B cell (primary cell): Measurements from ENCODE around the gene M1AP. TPM values are rescaled to one million over a fixed set of nuclear protein-coding genes. Genes with fewer than 3 reads are reported as not detected.

ENCODE experiments used
- ATAC-seq: fragments of 200-7000 bp; cut with Tn5 transposase; one replicate; pipeline ENCODE4 v1.10.0; 2021; ENCODE audit warnings: low read depth, mild to moderate bottlenecking, moderate number of reproducible peaks, moderate library complexity
- CTCF ChIA-PET: fragments of 350-600 bp; sonication (Branson Sonifier 250); formaldehyde crosslinking; loops from one replicate; lab custom pipeline; 2021; ENCODE audit warnings: antibody characterized with exemption, inconsistent platforms; lab: Charles Lee
- POLR2A ChIA-PET: fragments of 350-600 bp; sonication (Branson Sonifier 250); formaldehyde crosslinking; loops from one replicate; lab custom pipeline; 2021; ENCODE audit warnings: antibody characterized with exemption; lab: Charles Lee
- DNase-seq: peaks from one replicate; pipeline ENCODE4 v3.0.0; 2013
- H2AFZ ChIP-seq: 2 replicates; pipeline ENCODE4 v1.6.1; 2012; ENCODE audit warnings: mild to moderate bottlenecking, low read depth, low read length; ENCODE audit not compliant: insufficient read depth, poor library complexity, severe bottlenecking
- H3K27ac ChIP-seq, 2 donors: 1 replicate in 1 of 2; 2 replicates in 1 of 2; pipeline ENCODE4 v1.5.1; 2012 to 2013; ENCODE audit warnings: low read length in 2 of 2, mild to moderate bottlenecking in 2 of 2, moderate library complexity in 1 of 2
- H3K27me3 ChIP-seq, 4 experiments: fragments of 200-600 bp in 1 of 4; sonication (generic) in 1 of 4; replicated peaks in 1 of 4; 1 replicate in 2 of 4; 2 replicates in 2 of 4; pipeline versions ENCODE4 v1.6.1 to v1.7.0; 2013 to 2016; ENCODE audit warnings: low read length in 3 of 4, mild to moderate bottlenecking in 2 of 4, mixed read lengths in 1 of 4, moderate library complexity in 1 of 4; ENCODE audit not compliant: insufficient read depth in 4 of 4, control insufficient read depth in 3 of 4; ENCODE audit errors: control extremely low read depth in 1 of 4
- H3K36me3 ChIP-seq, 2 experiments: replicated peaks in 1 of 2; 1 replicate in 1 of 2; 2 replicates in 1 of 2; pipeline versions ENCODE4 v1.6.1 to v1.7.1; 2013; ENCODE audit warnings: low read length in 1 of 2; ENCODE audit not compliant: insufficient read depth in 2 of 2, control insufficient read depth in 1 of 2; ENCODE audit errors: control extremely low read depth in 1 of 2, extremely low read depth in 1 of 2
- H3K4me1 ChIP-seq, 2 donors: fragments of 200-600 bp in 1 of 2; sonication (generic) in 1 of 2; 1 replicate in 1 of 2; 2 replicates in 1 of 2; pipeline versions ENCODE4 v1.5.1 to v1.6.1; 2013 to 2017; ENCODE audit warnings: low read length in 2 of 2; ENCODE audit not compliant: control insufficient read depth in 2 of 2, insufficient read depth in 2 of 2
- H3K4me2 ChIP-seq: replicated peaks from 2 replicates; pipeline ENCODE3; 2012; ENCODE audit warnings: mild to moderate bottlenecking, low read depth, low read length; ENCODE audit not compliant: poor library complexity, severe bottlenecking
- H3K4me3 ChIP-seq, 5 experiments: fragments of 200-600 bp in 1 of 5; sonication (generic) in 1 of 5; 1 replicate in 3 of 5; 2 replicates in 2 of 5; pipeline versions ENCODE4 v1.5.1 to v1.7.0; 2011 to 2016; ENCODE audit warnings: low read length in 4 of 5, mild to moderate bottlenecking in 4 of 5, low read depth in 2 of 5, control low read depth in 1 of 5, moderate library complexity in 1 of 5; ENCODE audit not compliant: insufficient read depth in 1 of 5; ENCODE audit errors: control extremely low read depth in 1 of 5, extremely low read depth in 1 of 5
- H3K79me2 ChIP-seq: fragments of 200-600 bp; sonication (generic); one replicate; pipeline ENCODE4 v1.6.0; 2016; ENCODE audit warnings: low read length; ENCODE audit not compliant: control insufficient read depth, insufficient read depth
- H3K9ac ChIP-seq: fragments of 200-600 bp; sonication (generic); 2 replicates; pipeline ENCODE4 v1.6.1; 2017; ENCODE audit warnings: mild to moderate bottlenecking, low read length, moderate library complexity
- H3K9me3 ChIP-seq, 3 donors: one replicate each; pipeline versions ENCODE4 v1.6.1 to v1.7.1; 2013; ENCODE audit warnings: low read length in 2 of 3; ENCODE audit not compliant: control insufficient read depth in 2 of 3, insufficient read depth in 1 of 3; ENCODE audit errors: control extremely low read depth in 1 of 3
- H4K20me1 ChIP-seq: 2 replicates; pipeline ENCODE4 v1.6.0; 2012; ENCODE audit warnings: mild to moderate bottlenecking, low read length; ENCODE audit not compliant: insufficient read depth, control insufficient read depth, poor library complexity, severe bottlenecking
- H3K27ac Mint-ChIP-seq: one replicate; pipeline ENCODE4 v1.8.0; 2021; ENCODE audit warnings: mixed read lengths
- H3K27me3 Mint-ChIP-seq: one replicate; pipeline ENCODE4 v1.8.0; 2021; ENCODE audit warnings: mixed read lengths
- H3K4me1 Mint-ChIP-seq: one replicate; pipeline ENCODE4 v1.8.0; 2021; ENCODE audit warnings: mixed read lengths
- H3K4me3 Mint-ChIP-seq: one replicate; pipeline ENCODE4 v1.8.0; 2021; ENCODE audit warnings: mixed read lengths
- H3K9me3 Mint-ChIP-seq: one replicate; pipeline ENCODE4 v1.8.0; 2022; ENCODE audit warnings: mixed read lengths; ENCODE audit not compliant: insufficient read depth
- EZH2 ChIP-seq: IDR thresholded peaks from 2 replicates; pipeline ENCODE4 v1.6.1; 2012; ENCODE audit warnings: borderline replicate concordance, low read depth, mild to moderate bottlenecking, moderate library complexity, low read length; ENCODE audit not compliant: insufficient read depth, poor library complexity, severe bottlenecking
- WGBS: methylation state at CpG from one replicate; pipeline ENCODE4 v1.1.5; 2013; ENCODE audit warnings: missing lambda C conversion rate; ENCODE audit not compliant: insufficient coverage; 5-methylcytosine and 5-hydroxymethylcytosine counted together
- intact Hi-C: fragments of 100-400 bp; cut with micrococcal nuclease; formaldehyde crosslinking; loops from one replicate; pipeline ENCODE4 v1.10.0; 2022
- polyA plus RNA-seq: library from polyadenylated mRNA; depleted of rRNA; stranded (reverse); fragments of >200 nt; gene quantifications from 2 replicates; pipeline ENCODE4 v1.2.3, GENCODE V29; 2012
- total RNA-seq, 2 donors: library from RNA; stranded (reverse); fragments of 120-200 nt in 1 of 2; gene quantifications; 1 replicate in 1 of 2; 2 replicates in 1 of 2; pipeline versions ENCODE4 v1.2.3 to v1.2.4, GENCODE V29; 2013 to 2022
- TF ChIP-seq, protein P1 (sequence below): fragments of 200-600 bp; IDR thresholded peaks from one replicate; pipeline ENCODE4 v1.8.0; 2022; ENCODE audit warnings: antibody characterized with exemption, mild to moderate bottlenecking

M1AP gene
- total and polyA plus RNA-seq, 2 donors (not counting 1 experiment from before 2014, with no cell fraction given), result 0.15 TPM; not detected in 1

DNA sequence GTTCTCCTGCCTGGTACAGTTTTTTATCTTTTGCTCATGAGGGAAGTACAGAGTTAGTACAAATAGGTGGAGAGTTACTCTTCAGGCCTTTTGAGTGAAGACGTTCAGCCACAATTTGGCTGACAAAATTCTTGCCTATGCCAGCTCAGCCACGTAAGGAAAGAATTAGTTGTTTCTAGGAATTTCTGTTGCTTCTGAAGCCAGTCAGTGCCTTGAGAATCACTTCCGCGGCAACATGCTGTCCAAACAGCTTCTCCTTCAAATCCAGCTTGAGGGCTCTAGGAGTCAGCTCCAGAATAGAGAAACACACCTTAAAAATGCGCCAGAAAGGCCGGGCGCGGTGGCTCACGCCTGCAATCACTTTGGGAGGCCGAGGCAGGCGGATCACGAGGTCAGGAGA is 27.5 kb downstream of the M1AP start:
- DNase-seq, result no peak
- Mint-ChIP-seq H3K27ac (no peak overlapping the region), H3K4me3 (no peak overlapping the region), H3K27me3 (peaks cover 3% of the 10 kb centered on the region), H3K9me3 (no peaks in the 10 kb centered on the region), H3K4me1 (peaks cover 22% of the 10 kb centered on the region)
- no peak overlapping the region for H2AFZ ChIP-seq
- H4K20me1 ChIP-seq, result no peaks in the 10 kb centered on the region
- no peak overlapping the region for H3K9ac ChIP-seq
- TF ChIP-seq, protein P1, sequence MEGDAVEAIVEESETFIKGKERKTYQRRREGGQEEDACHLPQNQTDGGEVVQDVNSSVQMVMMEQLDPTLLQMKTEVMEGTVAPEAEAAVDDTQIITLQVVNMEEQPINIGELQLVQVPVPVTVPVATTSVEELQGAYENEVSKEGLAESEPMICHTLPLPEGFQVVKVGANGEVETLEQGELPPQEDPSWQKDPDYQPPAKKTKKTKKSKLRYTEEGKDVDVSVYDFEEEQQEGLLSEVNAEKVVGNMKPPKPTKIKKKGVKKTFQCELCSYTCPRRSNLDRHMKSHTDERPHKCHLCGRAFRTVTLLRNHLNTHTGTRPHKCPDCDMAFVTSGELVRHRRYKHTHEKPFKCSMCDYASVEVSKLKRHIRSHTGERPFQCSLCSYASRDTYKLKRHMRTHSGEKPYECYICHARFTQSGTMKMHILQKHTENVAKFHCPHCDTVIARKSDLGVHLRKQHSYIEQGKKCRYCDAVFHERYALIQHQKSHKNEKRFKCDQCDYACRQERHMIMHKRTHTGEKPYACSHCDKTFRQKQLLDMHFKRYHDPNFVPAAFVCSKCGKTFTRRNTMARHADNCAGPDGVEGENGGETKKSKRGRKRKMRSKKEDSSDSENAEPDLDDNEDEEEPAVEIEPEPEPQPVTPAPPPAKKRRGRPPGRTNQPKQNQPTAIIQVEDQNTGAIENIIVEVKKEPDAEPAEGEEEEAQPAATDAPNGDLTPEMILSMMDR, result no peak
- no peak for TF ChIP-seq EZH2
- ATAC-seq, result no peak
- POLR2A ChIA-PET, result no interaction called here
- CTCF ChIA-PET, result no interaction called here
- intact Hi-C loops, result no loop called here
- no peaks in the 10 kb centered on the region for H3K9me3 ChIP-seq
- peak overlapping the region; percentile 67 for H3K4me2 ChIP-seq
- H3K4me3 ChIP-seq, result no peak overlapping the region
- H3K4me1 ChIP-seq, result peaks cover 18 to 21% of the 10 kb centered on the region in 2 donors
- H3K36me3 ChIP-seq, result no peaks in the 10 kb centered on the region
- H3K27ac ChIP-seq, result no peak overlapping the region
- 100% methylated on average over 9 of the region's 12 CpGs for WGBS
- H3K27me3 ChIP-seq, result peaks cover 0 to 3% (median 0%) of the 10 kb centered on the region in 4 experiments
- no peaks in the 10 kb centered on the region for H3K79me2 ChIP-seq

DNA sequence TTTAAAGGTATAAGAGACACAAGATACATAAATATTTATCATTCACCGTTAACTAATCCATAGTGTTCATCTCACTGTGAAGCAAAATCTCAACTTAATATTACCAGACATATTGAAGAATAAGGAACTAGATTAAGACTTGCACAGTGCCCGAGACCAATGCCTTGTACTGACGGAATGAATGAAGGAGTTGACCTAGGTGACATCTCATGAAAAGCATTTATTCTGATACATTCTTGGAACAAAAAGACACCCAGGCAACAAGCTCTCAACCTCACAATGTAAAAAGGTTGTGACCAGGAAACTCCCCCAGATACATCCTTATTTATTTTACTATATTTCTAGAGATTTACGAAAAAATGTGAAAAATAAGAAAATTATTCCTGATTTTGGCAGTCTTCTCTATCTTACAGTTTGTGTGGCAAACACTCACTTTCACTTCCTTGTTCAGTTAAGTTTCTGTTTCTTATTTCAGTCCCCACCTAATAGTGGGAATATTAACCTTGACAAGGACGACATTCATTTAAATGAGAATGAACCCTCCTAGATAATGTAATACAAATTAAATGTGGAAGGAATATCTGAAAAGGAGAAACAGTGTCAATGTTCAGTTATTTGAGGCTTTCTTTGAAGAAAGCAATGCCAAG is 28.4 kb downstream of the M1AP start:
- intact Hi-C loops, result no loop called here
- peak; percentile 57 for DNase-seq
- no peaks in the 10 kb centered on the region for H3K9me3 ChIP-seq
- H3K27ac ChIP-seq, result peak overlapping the region in 1 of 2 donors; percentile 19
- Mint-ChIP-seq H3K4me3 (peak overlapping the region; percentile 57), H3K27me3 (peaks cover 9% of the 10 kb centered on the region), H3K9me3 (no peaks in the 10 kb centered on the region), H3K27ac (no peak overlapping the region), H3K4me1 (peaks cover 22% of the 10 kb centered on the region)
- ChIA-PET CTCF (no interaction called here), POLR2A (no interaction called here)
- peaks cover 18 to 21% of the 10 kb centered on the region in 2 donors for H3K4me1 ChIP-seq
- H3K4me2 ChIP-seq, result peak overlapping the region; percentile 67
- TF ChIP-seq, protein P1, result no peak
- no peak for TF ChIP-seq EZH2
- H3K9ac ChIP-seq, result peak overlapping the region; percentile 6
- peaks cover 0 to 9% (median under 1%) of the 10 kb centered on the region in 4 experiments for H3K27me3 ChIP-seq
- no peaks in the 10 kb centered on the region for H4K20me1 ChIP-seq
- no peaks in the 10 kb centered on the region for H3K36me3 ChIP-seq
- peak overlapping the region in 1 of 5 experiments; percentile 41 for H3K4me3 ChIP-seq
- peak; percentile 70 for ATAC-seq
- H2AFZ ChIP-seq, result peak overlapping the region; percentile 29
- no peaks in the 10 kb centered on the region for H3K79me2 ChIP-seq
- no CpG with 5 or more reads among the region's 5 CpGs for WGBS
